GM12878 (cell line): ENCODE measurements around the gene COX6A1. TPM values are rescaled to one million over a fixed set of nuclear protein-coding genes. Genes with fewer than 3 reads are reported as not detected.

ENCODE experiments used
- ATAC-seq: fragments of 200-7000 bp; cut with Tn5 transposase; 3 replicates; pipeline ENCODE4 v1.9.1; 2020; ENCODE audit warnings: mild to moderate bottlenecking, moderate library complexity
- BruUV-seq: library from RNA; stranded (reverse); fragments of 400-500 nt; replicated peaks from 2 replicates; lab custom pipeline; 2021; lab: Mats Ljungman, UMichigan
- CTCF ChIA-PET: fragments of 300-600 bp; sonication (Branson Sonifier 250); formaldehyde crosslinking; extraction: SDS; loops from one replicate; lab custom pipeline; 2021; ENCODE audit warnings: inconsistent platforms; lab: Yijun Ruan, JAX
- POLR2A ChIA-PET: fragments of 350-600 bp; formaldehyde crosslinking; extraction: SDS; loops from one replicate; lab custom pipeline; 2021; ENCODE audit warnings: inconsistent platforms; lab: Charles Lee
- RAD21 ChIA-PET: fragments of 300-600 bp; sonication (Branson Sonifier 250); formaldehyde crosslinking; loops from one replicate; lab custom pipeline; 2023; ENCODE audit warnings: antibody characterized with exemption; ENCODE audit not compliant: unreplicated experiment; lab: Charles Lee
- SMC1A ChIA-PET: fragments of 300-600 bp; sonication (Branson Sonifier 250); formaldehyde crosslinking; loops from one replicate; lab custom pipeline; 2023; ENCODE audit not compliant: unreplicated experiment, uncharacterized antibody; lab: Charles Lee
- DNase-seq: peaks from one replicate; pipeline ENCODE4 v3.0.0-alpha.2; 2011; ENCODE audit warnings: low read depth, low spot score
- FAIRE-seq: peaks from 3 replicates; lab custom pipeline; 2011; peaks lifted over from hg19 to GRCh38; lab: Jason Lieb, UNC
- H2AFZ ChIP-seq: 2 replicates; pipeline ENCODE4 v1.6.0; 2011; ENCODE audit warnings: low read depth, low read length, control low read depth; ENCODE audit not compliant: control insufficient read depth
- H3K27ac ChIP-seq: 2 replicates; pipeline ENCODE4 v1.5.1; 2011; ENCODE audit warnings: control low read depth; ENCODE audit not compliant: control insufficient read depth, insufficient read depth
- H3K27me3 ChIP-seq, 2 experiments: replicated peaks in 1 of 2; 2 replicates each; pipeline versions ENCODE4 v1.6.0 to v1.6.1; 2011; ENCODE audit warnings: low read length in 1 of 2; ENCODE audit not compliant: control insufficient read depth in 2 of 2, insufficient read depth in 2 of 2
- H3K36me3 ChIP-seq, 2 experiments: 2 replicates each; pipeline ENCODE4 v1.5.1; 2011; ENCODE audit warnings: low read length in 1 of 2; ENCODE audit not compliant: control insufficient read depth in 2 of 2, insufficient read depth in 2 of 2
- H3K4me1 ChIP-seq: 2 replicates; pipeline ENCODE4 v1.6.1; 2011; ENCODE audit warnings: mild to moderate bottlenecking, low read length, moderate library complexity, mixed read lengths; ENCODE audit not compliant: control insufficient read depth, insufficient read depth
- H3K4me2 ChIP-seq: 2 replicates; pipeline ENCODE4 v1.6.0; 2011; ENCODE audit warnings: control low read depth; ENCODE audit not compliant: control insufficient read depth, insufficient read depth
- H3K4me3 ChIP-seq: fragments of 200-600 bp; sonication (generic); 2 replicates; pipeline ENCODE4 v1.5.1; 2016
- H3K79me2 ChIP-seq: 2 replicates; pipeline ENCODE4 v1.6.0; 2011; ENCODE audit warnings: low read length; ENCODE audit not compliant: control insufficient read depth, insufficient read depth
- H3K9ac ChIP-seq: 2 replicates; pipeline ENCODE4 v1.8.0; 2011; ENCODE audit warnings: low read length, control low read depth, mixed read lengths; ENCODE audit not compliant: control insufficient read depth, insufficient read depth
- H3K9me3 ChIP-seq: replicated peaks from 3 replicates; pipeline ENCODE4 v1.5.1; 2011; ENCODE audit warnings: mild to moderate bottlenecking, low read length; ENCODE audit not compliant: control insufficient read depth, insufficient read depth
- H4K20me1 ChIP-seq: 2 replicates; pipeline ENCODE4 v1.6.0; 2011; ENCODE audit not compliant: control insufficient read depth, insufficient read depth
- ATF2 ChIP-seq: IDR thresholded peaks from 2 replicates; pipeline ENCODE4 v1.6.1; 2012; ENCODE audit warnings: low read length, inconsistent platforms
- CEBPB ChIP-seq, 2 experiments: fragments of 150-350 bp in 1 of 2; IDR thresholded peaks; 2 replicates each; pipeline ENCODE4 v1.6.1; 2012 to 2014; ENCODE audit warnings: low read depth in 2 of 2, low read length in 2 of 2, borderline replicate concordance in 1 of 2, inconsistent platforms in 1 of 2
- DPF2 ChIP-seq: fragments of 450-650 bp; IDR thresholded peaks from 2 replicates; pipeline ENCODE4 v1.6.1; 2017; ENCODE audit warnings: mild to moderate bottlenecking
- JUNB ChIP-seq: IDR thresholded peaks from 2 replicates; pipeline ENCODE4 v1.6.1; 2016; ENCODE audit warnings: antibody characterized with exemption, mild to moderate bottlenecking
- MAX ChIP-seq: IDR thresholded peaks from 2 replicates; pipeline ENCODE4 v1.6.1; 2012; ENCODE audit warnings: low read depth, low read length, improper control_type of control experiment
- MTA2 ChIP-seq: fragments of 450-650 bp; IDR thresholded peaks from 2 replicates; pipeline ENCODE4 v1.6.1; 2016; ENCODE audit warnings: low read depth, mild to moderate bottlenecking, moderate library complexity
- MYB ChIP-seq: fragments of 150-350 bp; IDR thresholded peaks from 2 replicates; pipeline ENCODE4 v1.6.1; 2014; ENCODE audit warnings: mild to moderate bottlenecking, low read depth, low read length, borderline replicate concordance
- NR2C2 ChIP-seq: IDR thresholded peaks from 2 replicates; pipeline ENCODE4 v1.6.1; 2011; ENCODE audit warnings: borderline replicate concordance, low read depth; ENCODE audit not compliant: control insufficient read depth, insufficient read length
- RUNX3 ChIP-seq: IDR thresholded peaks from 2 replicates; pipeline ENCODE4 v1.6.1; 2012; ENCODE audit warnings: low read length, inconsistent platforms
- SIN3A ChIP-seq: IDR thresholded peaks from 2 replicates; pipeline ENCODE4 v1.6.1; 2012; ENCODE audit warnings: low read depth, low read length, improper control_type of control experiment
- TCF3 ChIP-seq: IDR thresholded peaks from 2 replicates; pipeline ENCODE4 v1.6.1; 2012; ENCODE audit warnings: low read depth, mild to moderate bottlenecking, low read length, borderline replicate concordance; ENCODE audit not compliant: insufficient read depth
- USF2 ChIP-seq: IDR thresholded peaks from 2 replicates; pipeline ENCODE4 v1.6.1; 2011; ENCODE audit warnings: low read depth, low read length, improper control_type of control experiment, borderline replicate concordance
- ZNF384 ChIP-seq: IDR thresholded peaks from 2 replicates; pipeline ENCODE4 v1.6.1; 2012; ENCODE audit warnings: low read depth, mild to moderate bottlenecking, low read length, improper control_type of control experiment, borderline replicate concordance
- WGBS: methylation state at CpG from one replicate; pipeline ENCODE4 v1.1.6; 2016; ENCODE audit warnings: low lambda C conversion rate; ENCODE audit not compliant: insufficient replicate concordance, insufficient coverage; ENCODE audit errors: missing lambda C conversion rate; 5-methylcytosine and 5-hydroxymethylcytosine counted together
- in situ Hi-C: fragments of 300-500 bp; cut with MboI; formaldehyde crosslinking; loops from 9 replicates; pipeline ENCODE4 v1.14.3; 2018; ENCODE audit warnings: mixed read lengths
- intact Hi-C: fragments of 100-400 bp; cut with micrococcal nuclease; formaldehyde crosslinking; loops from one replicate; pipeline ENCODE4 v1.14.2; 2022; ENCODE audit not compliant: unreplicated experiment
- polyA plus RNA-seq, 11 experiments: library from polyadenylated mRNA; depleted of rRNA in 4 of 11; unstranded in 6 of 11; stranded (reverse) in 5 of 11; fragments of >200 nt; fragmentation: Nextera tagmentation in 4 of 11; fragmentation: Illumina TruSeq in 1 of 11; extraction: Ambion mirVana in 4 of 11; extraction: Trizol in 1 of 11; gene quantifications; 1 replicate in 1 of 11; 2 replicates in 10 of 11; pipeline versions ENCODE4 v1.2.1 to v1.2.3, GENCODE V29; 2011 to 2016; ENCODE audit warnings: inconsistent platforms in 2 of 11, missing spikeins in 2 of 11, low read depth in 1 of 11
- total RNA-seq, 4 experiments: library from RNA; depleted of rRNA in 3 of 4; stranded (reverse); fragments of >200 nt in 3 of 4; fragmentation: Illumina TruSeq in 1 of 4; extraction: Trizol in 1 of 4; gene quantifications; 2 replicates each; pipeline versions ENCODE4 v1.2.1 to v1.2.3, GENCODE V29; 2013 to 2021
- TF ChIP-seq, protein P1 (sequence below): fragments of 450-650 bp; IDR thresholded peaks from 2 replicates; pipeline ENCODE4 v1.6.1; 2017; ENCODE audit warnings: mild to moderate bottlenecking, low read depth, inconsistent platforms; ENCODE audit not compliant: poor library complexity, severe bottlenecking

The COX6A1 gene
- total and polyA plus RNA-seq, 10 of the 15 experiments (the other 5 are each of a cell fraction or from before 2014, with no cell fraction given) = 408 to 2,723 (median 1,019) TPM

- Histone ChIP-seq H3K27me3 (no peaks in the 10 kb centered on the region), H3K36me3 (no peaks in the 10 kb centered on the region), H3K79me2 (no peaks in the 10 kb centered on the region), H3K9me3 (no peaks in the 10 kb centered on the region), H3K9ac (no peak overlapping the region), H4K20me1 (no peaks in the 10 kb centered on the region), H3K4me2 (peak overlapping the region; percentile 7; the same call in 1 of the 2 replicates), H3K4me3 (no peak overlapping the region), H3K4me1 (no peaks in the 10 kb centered on the region; the same call in 1 of the 2 replicates), H2AFZ (no peak overlapping the region), H3K27ac (no peak overlapping the region)
- ChIA-PET POLR2A (interaction anchor here (0.7 kb wide), 1 partner anchor 17 kb away, joined by 4 read pairs; no protein-coding TSS in a partner anchor), SMC1A (interaction anchor here (0.7 to 1.1 kb wide), 3 partner anchors 9 to 28 kb away, joined by 3 read pairs; no protein-coding TSS in a partner anchor), RAD21 (interaction anchor here (0.7 kb wide), 1 partner anchor 45 kb away, joined by 4 read pairs; no protein-coding TSS in a partner anchor), CTCF (interaction anchor here (0.6 to 1.8 kb wide), 4 partner anchors 8 to 119 kb away, joined by 3 to 9 read pairs (median 5); no protein-coding TSS in a partner anchor)
- FAIRE-seq = no peak
- BruUV-seq = no TSS peak
- in situ Hi-C loops (no loop called here), intact Hi-C loops (no loop called here)
- ATAC-seq = peak; percentile 28; the same call in 2 of the 3 replicates
- 18% methylated on average over 7 of the region's 7 CpGs for WGBS
- no peak for DNase-seq
- TF ChIP-seq MAX (no peak), DPF2 (no peak), MTA2 (no peak), ZNF384 (no peak), SIN3A (no peak), JUNB (no peak), USF2 (no peak), RUNX3 (no peak), MYB (no peak), NR2C2 (no peak), TCF3 (no peak), CEBPB (IDR thresholded peaks at IDR 0.05; ENCODE audit: borderline replicate concordance in 1 of 2, low read depth in 2 of 2, low read length in 2 of 2) (no peak), ATF2 (no peak)
- TF ChIP-seq, protein P1, sequence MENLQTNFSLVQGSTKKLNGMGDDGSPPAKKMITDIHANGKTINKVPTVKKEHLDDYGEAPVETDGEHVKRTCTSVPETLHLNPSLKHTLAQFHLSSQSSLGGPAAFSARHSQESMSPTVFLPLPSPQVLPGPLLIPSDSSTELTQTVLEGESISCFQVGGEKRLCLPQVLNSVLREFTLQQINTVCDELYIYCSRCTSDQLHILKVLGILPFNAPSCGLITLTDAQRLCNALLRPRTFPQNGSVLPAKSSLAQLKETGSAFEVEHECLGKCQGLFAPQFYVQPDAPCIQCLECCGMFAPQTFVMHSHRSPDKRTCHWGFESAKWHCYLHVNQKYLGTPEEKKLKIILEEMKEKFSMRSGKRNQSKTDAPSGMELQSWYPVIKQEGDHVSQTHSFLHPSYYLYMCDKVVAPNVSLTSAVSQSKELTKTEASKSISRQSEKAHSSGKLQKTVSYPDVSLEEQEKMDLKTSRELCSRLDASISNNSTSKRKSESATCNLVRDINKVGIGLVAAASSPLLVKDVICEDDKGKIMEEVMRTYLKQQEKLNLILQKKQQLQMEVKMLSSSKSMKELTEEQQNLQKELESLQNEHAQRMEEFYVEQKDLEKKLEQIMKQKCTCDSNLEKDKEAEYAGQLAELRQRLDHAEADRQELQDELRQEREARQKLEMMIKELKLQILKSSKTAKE = no peak
These were observed 48.3 kb downstream of the COX6A1 start for GRCh38 chr12:120485961-120486881.
